ENCODE data around the gene BCLAF1.
"Not testable (repeated sequence)": the region's sequence is repeated elsewhere in the genome, so short reads cannot be mapped to it uniquely, and the experiment has no call there.

The BCLAF1 gene

GRCh38 chr6:136309171-136309570 is 19.5 kb upstream of the BCLAF1 start:
- DNase-seq, result no peak

- DNase-seq, result not testable (repeated sequence)
These were observed 18.8 kb upstream of the BCLAF1 start for GRCh38 chr6:136308469-136308868.

- no peak for DNase-seq
These were observed 17.7 kb upstream of the BCLAF1 start for GRCh38 chr6:136307351-136307750.

GRCh38 chr6:136306466-136306865 is 16.8 kb upstream of the BCLAF1 start:
- DNase-seq, result no peak

- no peak for DNase-seq
These were observed 14.8 kb upstream of the BCLAF1 start for GRCh38 chr6:136304410-136304809.

GRCh38 chr6:136303516-136303915 is 13.9 kb upstream of the BCLAF1 start:
- no peak for DNase-seq

GRCh38 chr6:136294621-136295020 is 5.0 kb upstream of the BCLAF1 start:
- DNase-seq, result no peak

GRCh38 chr6:136290410-136291010 is 864 bp upstream of the BCLAF1 start:
- peak; percentile 82 for DNase-seq

GRCh38 chr6:136289327-136289578 is 393 bp downstream of the BCLAF1 start:
- peak; percentile 91 for DNase-seq

- peak; percentile 87 for DNase-seq
These were observed 900 bp downstream of the BCLAF1 start for GRCh38 chr6:136288566-136289326.

GRCh38 chr6:136284909-136285308 is 4.7 kb downstream of the BCLAF1 start:
- no peak for DNase-seq

GRCh38 chr6:136282906-136283305 is 6.7 kb downstream of the BCLAF1 start:
- no peak for DNase-seq

GRCh38 chr6:136280032-136280609 is 9.5 kb downstream of the BCLAF1 start:
- DNase-seq, result no peak

GRCh38 chr6:136274062-136274461 is 15.6 kb downstream of the BCLAF1 start:
- DNase-seq, result no peak

GRCh38 chr6:136265101-136265500 is 24.5 kb downstream of the BCLAF1 start:
- DNase-seq, result no peak

GRCh38 chr6:136262940-136263339 is 26.7 kb downstream of the BCLAF1 start:
- no peak for DNase-seq

GRCh38 chr6:136254851-136255466 is 34.7 kb downstream of the BCLAF1 start:
- no peak for DNase-seq

GRCh38 chr6:136253734-136254133 is 35.9 kb downstream of the BCLAF1 start:
- DNase-seq, result no peak

- DNase-seq, result no peak
These were observed 37.2 kb downstream of the BCLAF1 start for GRCh38 chr6:136252441-136252840.

GRCh38 chr6:136251394-136251793 is 38.3 kb downstream of the BCLAF1 start:
- DNase-seq, result no peak

GRCh38 chr6:136250686-136251008 is 39.0 kb downstream of the BCLAF1 start:
- no peak for DNase-seq

GRCh38 chr6:136249811-136250685 is 39.6 kb downstream of the BCLAF1 start, which contains the start of gene MTFR2:
TSS of gene MTFR2 (minus strand) at chr6:136250311. CDS start at chr6:136249099, 1,212 bp downstream.
- peak; percentile 91 for DNase-seq

- no peak for DNase-seq
These were observed 40.3 kb downstream of the BCLAF1 start for GRCh38 chr6:136249336-136249735.

Data from activated gamma-delta T cell treated with Interleukin-2 at 50 U/mL for 16 hours (primary cell).